ENCODE data around the gene VENTX.

VENTX gene

DNA sequence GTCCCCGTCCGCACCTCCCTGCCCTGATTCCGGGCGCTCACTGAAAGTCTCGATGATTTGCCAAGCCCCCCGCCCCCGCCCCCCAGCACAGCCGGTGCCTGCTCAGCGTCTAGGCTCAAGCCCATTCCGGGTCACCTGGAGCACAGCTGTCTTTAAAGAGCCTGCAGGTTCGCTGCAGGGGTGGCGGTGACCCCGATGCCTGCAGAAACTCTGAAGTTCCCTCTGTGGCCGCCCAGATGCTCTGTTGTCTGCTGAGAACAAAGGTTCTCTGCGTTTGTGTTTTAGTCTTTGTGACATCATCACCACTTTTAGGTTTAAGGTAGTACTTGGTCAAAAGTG is 780 bp downstream of the VENTX start:
- no peak for DNase-seq

DNA sequence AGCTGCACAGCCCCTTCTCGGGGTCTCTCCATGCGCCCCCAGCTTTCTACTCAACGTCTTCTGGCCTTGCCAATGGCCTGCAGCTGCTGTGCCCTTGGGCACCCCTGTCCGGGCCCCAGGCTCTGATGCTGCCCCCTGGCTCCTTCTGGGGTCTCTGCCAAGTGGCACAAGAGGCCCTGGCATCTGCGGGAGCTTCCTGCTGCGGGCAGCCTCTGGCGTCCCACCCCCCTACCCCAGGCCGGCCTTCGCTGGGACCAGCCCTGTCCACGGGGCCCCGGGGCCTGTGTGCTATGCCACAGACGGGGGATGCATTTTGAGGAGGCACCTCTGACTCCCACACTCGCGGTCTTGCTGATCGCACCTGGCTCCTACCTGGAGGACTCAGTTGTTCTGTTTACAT is 2.3 kb downstream of the VENTX start:
- DNase-seq: no peak

DNA sequence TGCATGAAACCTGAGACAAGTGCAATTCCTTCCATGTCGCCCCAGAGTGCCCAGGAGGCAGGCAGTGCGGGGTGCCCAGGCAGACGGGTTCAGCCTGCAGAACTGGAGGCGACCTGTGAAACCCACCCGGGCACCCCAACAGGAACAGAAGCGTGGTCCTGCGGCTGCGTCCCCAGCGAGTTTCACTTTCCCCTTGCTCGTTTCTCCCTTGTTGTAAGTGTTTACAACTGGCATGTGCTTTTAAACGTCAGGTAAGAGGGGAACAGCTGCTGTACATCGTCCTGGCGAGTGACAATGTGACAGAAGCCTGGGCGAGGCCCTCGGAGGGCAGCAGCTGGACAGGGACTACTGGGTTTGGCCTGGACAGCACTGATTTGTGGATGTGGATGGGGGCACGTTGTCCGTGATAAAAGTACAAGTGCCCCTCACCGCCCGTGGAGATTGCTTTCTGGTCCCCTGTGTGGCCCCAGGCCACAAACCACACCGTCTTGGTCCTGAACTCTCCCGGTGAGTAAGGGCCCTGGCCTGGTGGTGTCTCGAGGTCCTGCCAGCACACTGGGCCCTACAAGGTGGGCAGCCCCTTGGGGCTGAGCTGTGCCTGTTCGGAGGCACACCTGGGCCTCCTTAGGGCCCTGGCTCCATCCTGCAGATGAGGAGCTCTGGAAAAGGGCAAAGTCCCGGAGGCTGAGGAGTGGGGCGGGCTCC is 4.0 kb downstream of the VENTX start:
- DNase-seq: peak in 1 of 2 donors; percentile 11

GRCh38 chr10:133242611-133243356 is 5.1 kb downstream of the VENTX start:
- DNase-seq: no peak

DNA sequence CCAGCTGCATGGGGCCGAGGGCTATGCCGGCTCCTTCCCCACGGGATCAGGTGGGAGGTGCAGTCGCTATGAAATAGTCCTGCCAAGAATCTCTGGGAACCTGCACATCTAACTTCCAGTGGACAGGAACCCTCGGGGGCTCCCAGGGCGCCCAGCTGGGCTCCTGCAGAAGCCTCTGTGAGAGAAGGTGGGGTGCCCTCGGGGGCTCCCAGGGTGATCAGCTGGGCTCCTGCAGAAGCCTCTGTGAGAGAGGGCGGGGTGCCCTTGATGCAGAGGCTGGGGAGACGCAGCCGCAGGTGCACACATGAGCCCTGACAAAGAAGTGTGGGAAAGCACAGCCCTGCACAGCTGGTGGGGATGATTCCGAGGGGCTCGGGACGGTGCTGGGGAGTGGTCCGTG is 5.9 kb downstream of the VENTX start:
- no peak for DNase-seq

- no peak for DNase-seq
Observed at GRCh38 chr10:133245439-133246235, 8.0 kb downstream of the VENTX start.

DNA sequence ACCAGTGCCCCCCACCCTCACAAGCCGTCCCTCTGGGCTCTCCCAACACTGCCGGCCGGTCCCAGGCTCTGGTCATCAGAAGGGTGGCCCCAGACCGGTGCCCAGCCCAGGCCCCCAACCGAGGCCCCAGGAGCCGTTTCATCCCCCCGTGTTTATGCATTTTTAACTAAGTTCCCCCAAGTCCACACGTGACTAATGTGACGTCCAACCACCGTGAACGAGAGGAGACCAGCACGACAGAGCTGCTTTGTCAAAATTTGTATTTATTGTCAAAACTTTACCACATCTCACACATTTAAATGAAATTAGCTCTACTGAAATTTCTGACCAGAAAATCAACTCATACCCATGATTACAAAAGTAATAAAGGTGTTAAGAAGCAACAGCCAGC is 8.6 kb downstream of the VENTX start:
- DNase-seq: no peak

DNA sequence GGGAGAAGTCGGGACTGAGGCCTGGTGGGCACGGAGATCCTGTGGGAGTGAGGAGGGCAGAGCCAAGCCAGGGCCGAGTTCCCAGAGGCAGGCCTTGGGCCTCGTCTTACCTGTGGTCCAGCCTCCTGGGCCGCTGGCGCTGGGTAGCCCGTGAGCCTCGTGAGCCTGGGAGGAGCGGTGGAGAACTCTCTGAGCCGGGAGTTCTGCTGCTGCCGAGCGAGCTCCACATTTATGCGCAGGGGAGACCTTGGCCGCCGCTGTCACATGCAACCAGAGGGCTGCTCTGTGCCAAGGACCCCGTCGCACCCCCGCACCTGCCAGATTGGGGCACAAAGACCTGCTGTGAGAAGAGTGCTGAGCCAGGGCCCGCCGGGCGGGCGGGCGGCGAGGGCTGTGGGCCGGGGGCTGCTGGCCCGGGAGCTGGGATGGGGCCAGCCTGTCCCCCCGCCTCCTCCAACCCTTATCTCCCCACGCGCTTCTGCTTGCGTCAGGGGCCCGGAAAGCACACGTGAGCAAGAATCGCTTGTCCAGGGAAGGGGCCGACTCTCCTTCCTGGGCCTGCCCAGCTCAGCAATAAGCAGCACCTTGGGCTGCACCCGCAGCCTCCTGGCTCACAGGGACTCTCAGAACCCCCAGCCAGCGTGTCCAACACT is 10.2 kb downstream of the VENTX start:
- no peak for DNase-seq

GRCh38 chr10:133248334-133248715 is 10.7 kb downstream of the VENTX start:
- no peak for DNase-seq

DNA sequence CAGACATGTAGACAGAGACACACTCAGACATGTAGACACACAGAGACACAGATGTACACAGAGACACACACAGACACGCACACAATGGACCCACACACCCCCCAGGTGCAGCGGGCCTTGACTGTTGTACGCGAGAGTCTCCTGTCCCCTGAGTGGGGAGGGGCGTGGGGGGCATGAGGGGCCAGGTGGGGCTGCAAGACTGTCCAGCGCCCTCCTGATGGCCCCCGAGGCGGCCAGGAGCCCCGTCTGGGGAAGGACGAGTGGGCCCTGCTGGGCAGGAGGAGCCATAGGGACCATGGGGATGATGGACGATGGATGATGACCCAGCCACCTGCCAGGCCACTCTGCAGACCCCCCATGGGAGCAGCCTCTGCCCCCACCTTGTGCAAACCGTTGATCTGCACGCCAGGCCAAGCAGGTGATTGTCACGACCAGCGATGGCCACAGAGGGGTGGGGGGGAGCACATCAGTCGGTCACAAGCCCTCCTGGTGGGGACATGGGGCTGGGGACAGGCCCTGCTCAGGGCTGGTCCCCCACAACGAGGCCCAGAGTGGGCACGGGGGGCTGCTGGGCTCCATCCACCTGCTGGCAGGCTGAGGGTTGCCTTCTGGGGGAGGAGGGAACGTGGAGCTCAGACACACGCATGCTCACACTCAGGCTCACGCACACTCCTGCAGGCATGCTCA is 11.6 kb downstream of the VENTX start:
- no peak for DNase-seq

DNA sequence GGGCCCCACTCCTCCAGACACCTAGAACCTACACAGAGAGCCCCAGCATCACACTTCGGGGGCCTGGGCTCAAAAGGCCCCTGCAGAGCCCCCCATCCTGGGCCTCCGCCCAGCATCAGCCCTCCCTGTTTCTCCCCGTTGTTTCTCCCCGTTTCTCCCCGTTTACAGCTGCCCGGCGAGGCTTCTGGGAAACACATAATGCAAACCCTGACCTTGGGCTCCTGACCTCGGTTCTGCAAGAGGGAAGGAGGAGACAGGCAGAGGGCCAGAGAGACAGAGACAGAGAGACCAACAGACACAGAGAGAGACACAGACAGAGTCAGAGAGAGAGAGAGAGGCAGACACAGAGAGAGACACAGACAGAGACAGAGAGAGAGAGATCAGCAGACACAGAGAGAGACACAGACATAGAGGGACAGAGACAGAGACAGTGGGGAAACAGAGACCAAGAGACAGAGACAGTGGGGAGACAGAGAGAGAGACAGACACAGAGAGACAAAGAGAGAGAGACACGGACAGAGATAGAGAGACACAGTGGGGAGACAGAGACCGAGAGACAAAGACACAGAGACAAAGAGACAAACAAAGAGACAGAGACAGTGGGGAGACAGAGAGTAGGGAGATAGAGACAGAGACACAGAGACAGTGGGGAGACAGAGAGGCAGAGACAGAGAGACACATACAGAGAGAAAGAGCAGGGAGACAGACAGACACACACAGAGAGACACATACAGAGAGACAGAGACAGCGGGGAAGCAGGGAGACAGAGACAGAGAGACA is 12.5 kb downstream of the VENTX start:
- no peak for DNase-seq

DNA sequence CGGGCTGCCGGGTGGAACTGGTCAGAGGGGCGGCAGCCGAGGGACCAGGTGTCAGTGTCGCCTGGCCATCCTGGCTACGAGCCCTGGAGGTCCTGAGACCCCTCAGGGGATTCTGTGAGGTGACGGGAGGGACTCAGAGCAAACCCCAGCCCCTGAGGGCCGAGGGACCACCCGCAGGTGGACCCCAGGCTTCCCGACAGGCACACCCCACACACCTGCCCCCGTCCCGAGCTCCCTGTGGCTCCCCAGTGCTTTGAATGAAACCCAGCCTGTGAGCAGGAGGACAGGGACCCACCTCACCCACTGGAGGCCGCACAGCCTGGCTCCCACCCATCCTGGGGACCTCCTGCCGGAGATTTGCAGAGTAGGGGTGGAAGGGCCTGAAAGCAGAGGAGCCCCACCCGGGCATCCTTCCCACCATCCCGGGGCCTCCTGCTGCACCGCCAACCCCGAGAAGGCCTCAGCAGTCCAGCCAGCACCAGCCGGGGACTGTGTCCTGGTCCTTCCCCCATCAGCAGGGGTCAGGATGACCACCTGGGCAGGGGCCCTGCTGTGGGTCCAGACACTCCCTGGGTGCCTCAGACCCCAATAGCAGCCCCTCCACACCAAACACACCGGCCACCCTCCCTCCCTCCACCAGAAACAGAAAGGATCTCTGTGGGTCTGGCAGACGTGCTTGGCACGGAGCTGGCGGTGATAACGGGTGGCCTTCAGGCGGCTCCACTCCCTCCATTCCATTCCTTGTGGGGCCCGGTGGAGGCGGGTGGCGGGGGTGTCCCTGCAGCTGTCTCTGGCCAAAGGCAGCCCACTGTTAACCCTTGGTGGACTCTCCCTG is 13.9 kb downstream of the VENTX start:
- no peak for DNase-seq

GRCh38 chr10:133252223-133252552 is 14.5 kb downstream of the VENTX start:
- no peak for DNase-seq

DNA sequence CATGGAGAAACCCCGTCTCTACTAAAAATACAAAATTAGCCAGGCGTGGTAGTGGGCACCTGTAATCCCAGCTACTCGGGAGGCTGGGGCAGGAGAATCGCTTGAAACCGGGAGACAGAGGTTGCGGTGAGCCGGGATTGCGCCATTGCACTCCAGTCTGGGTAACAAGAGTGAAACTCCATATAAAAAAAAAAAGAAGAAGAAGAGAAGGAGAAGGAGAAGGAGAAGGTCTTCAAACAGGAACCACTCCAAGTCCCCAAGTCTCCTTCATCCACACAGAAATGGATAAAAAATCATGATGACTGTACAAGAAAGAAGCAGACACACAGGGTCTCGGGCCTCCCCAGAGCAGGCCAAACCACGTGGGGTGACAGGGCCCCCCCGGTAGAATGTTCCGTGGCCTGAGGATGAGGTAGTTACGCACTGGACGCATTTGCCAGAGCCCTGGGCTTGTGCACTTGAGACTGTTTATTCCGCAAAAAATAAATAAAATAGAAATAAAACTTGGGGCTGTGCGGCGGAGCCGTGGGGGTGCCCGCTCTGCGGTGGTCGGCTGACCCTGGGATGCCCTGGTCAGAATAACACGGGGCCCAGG is 15.8 kb downstream of the VENTX start:
- DNase-seq: peak; percentile 37 to 51

DNA sequence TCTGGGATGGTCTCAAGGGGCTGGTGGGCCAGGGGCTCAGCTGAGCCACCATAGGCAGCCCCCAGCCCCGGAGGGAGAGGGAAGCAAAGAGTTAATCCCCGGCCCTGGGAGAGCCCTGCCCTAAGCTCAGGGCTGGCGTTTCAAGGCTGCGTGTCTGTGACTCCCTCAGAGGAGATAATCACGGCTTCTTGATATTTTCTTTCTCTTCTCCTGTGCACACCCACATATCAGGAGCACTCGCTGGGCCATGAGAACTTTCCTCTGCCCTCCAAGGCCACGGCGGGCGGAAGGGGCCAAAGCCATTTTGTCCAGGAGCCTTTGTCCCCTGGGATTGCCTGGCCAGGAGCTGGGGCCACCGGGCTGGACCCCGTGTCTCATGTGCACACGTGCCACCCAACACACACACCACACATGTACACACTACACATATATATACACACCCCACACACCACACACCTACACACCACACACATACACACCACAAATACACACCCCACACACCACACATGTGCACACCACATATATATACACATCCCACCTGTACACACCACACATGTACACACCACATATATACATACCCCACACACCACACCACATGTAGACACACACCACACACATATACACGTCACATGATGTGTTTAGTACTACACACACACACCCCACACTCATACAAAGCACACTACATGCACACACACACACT is 16.9 kb downstream of the VENTX start:
- DNase-seq: no peak

DNA sequence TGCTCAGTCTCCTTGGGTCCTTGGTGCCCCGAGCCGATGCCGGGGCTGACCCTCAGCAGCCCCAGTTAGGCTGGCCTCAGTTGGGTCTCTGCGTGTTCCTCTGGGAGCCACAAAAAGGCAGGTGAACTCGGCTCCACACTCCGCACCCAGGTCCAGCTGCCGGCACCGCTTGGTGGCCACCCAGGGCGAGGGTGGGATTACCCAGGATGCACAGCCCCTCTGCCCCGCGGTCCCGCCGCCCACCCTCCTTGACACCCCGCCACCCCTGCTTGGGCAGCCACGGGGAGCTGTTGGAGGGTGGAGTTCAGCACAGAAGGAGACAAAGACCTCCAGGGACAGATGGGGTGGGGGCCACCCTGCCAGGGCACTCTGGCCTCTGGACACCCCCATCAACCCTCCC is 17.7 kb downstream of the VENTX start:
- no peak for DNase-seq

- peak; percentile 50 to 71 for DNase-seq
Observed at GRCh38 chr10:133257489-133258065, 19.9 kb downstream of the VENTX start.

GRCh38 chr10:133258066-133258817 is 20.6 kb downstream of the VENTX start:
- peak; percentile 41 to 44 for DNase-seq
